Trophoblast cell (in vitro differentiated cells and primary cell): ENCODE measurements around the gene FAS.
"Not testable (repeated sequence)": the region's sequence is repeated elsewhere in the genome, so short reads cannot be mapped to it uniquely, and the experiment has no call there.

Source experiments
- DNase-seq, 2 donors: peaks; one replicate each; pipeline ENCODE4 v3.0.0-alpha.2; 2016
- H2AFZ ChIP-seq: 2 replicates; pipeline ENCODE4 v1.6.1; 2013; ENCODE audit warnings: low read length, moderate library complexity, mild to moderate bottlenecking; ENCODE audit not compliant: insufficient read depth, poor library complexity
- H2AK5ac ChIP-seq: 2 replicates; pipeline ENCODE4 v1.6.1; 2013; ENCODE audit warnings: mild to moderate bottlenecking, low read length
- H2BK120ac ChIP-seq: 2 replicates; pipeline ENCODE4 v1.6.1; 2013; ENCODE audit warnings: low read length, mild to moderate bottlenecking, moderate library complexity; ENCODE audit not compliant: insufficient read depth, poor library complexity
- H2BK12ac ChIP-seq: 2 replicates; pipeline ENCODE4 v1.6.1; 2013; ENCODE audit warnings: mild to moderate bottlenecking, low read length, moderate library complexity
- H2BK5ac ChIP-seq: 2 replicates; pipeline ENCODE4 v1.6.1; 2013; ENCODE audit warnings: low read length, low read depth, moderate library complexity, mild to moderate bottlenecking; ENCODE audit not compliant: poor library complexity
- H3K14ac ChIP-seq: 2 replicates; pipeline ENCODE4 v1.6.1; 2013; ENCODE audit warnings: mild to moderate bottlenecking, low read length
- H3K18ac ChIP-seq: 2 replicates; pipeline ENCODE4 v1.6.1; 2013; ENCODE audit warnings: mild to moderate bottlenecking, low read length
- H3K23ac ChIP-seq: 2 replicates; pipeline ENCODE4 v1.6.1; 2013; ENCODE audit warnings: low read length
- H3K27ac ChIP-seq: 2 replicates; pipeline ENCODE4 v1.5.1; 2013; ENCODE audit warnings: low read depth, mild to moderate bottlenecking, inconsistent platforms, low read length, moderate library complexity
- H3K27me3 ChIP-seq: 2 replicates; pipeline ENCODE4 v1.6.1; 2013; ENCODE audit warnings: inconsistent platforms, mild to moderate bottlenecking, low read length, moderate library complexity; ENCODE audit not compliant: insufficient read depth
- H3K36me3 ChIP-seq, 2 experiments: 1 replicate in 1 of 2; 2 replicates in 1 of 2; pipeline ENCODE4 v1.6.1; 2013; ENCODE audit warnings: low read length in 2 of 2, mild to moderate bottlenecking in 2 of 2, moderate library complexity in 1 of 2; ENCODE audit not compliant: insufficient read depth in 2 of 2, control insufficient read depth in 1 of 2
- H3K4ac ChIP-seq: 2 replicates; pipeline ENCODE4 v1.6.1; 2013; ENCODE audit warnings: low read depth, mild to moderate bottlenecking, low read length, moderate library complexity
- H3K4me1 ChIP-seq, 2 experiments: 1 replicate in 1 of 2; 2 replicates in 1 of 2; pipeline ENCODE4 v1.6.1; 2013; ENCODE audit warnings: low read length in 2 of 2, mild to moderate bottlenecking in 2 of 2, moderate library complexity in 1 of 2; ENCODE audit not compliant: insufficient read depth in 2 of 2, control insufficient read depth in 1 of 2
- H3K4me2 ChIP-seq: 2 replicates; pipeline ENCODE4 v1.6.1; 2013; ENCODE audit warnings: inconsistent platforms, mild to moderate bottlenecking, low read length, moderate library complexity
- H3K4me3 ChIP-seq: 2 replicates; pipeline ENCODE4 v1.5.1; 2013; ENCODE audit warnings: mild to moderate bottlenecking, low read depth, low read length, inconsistent platforms
- H3K79me1 ChIP-seq: one replicate; pipeline ENCODE4 v1.6.1; 2013; ENCODE audit warnings: low read length
- H3K79me2 ChIP-seq: 2 replicates; pipeline ENCODE4 v1.6.1; 2013; ENCODE audit warnings: low read length, mild to moderate bottlenecking; ENCODE audit not compliant: control insufficient read depth, insufficient read depth, poor library complexity
- H3K9ac ChIP-seq: 2 replicates; pipeline ENCODE4 v1.6.1; 2013; ENCODE audit warnings: mild to moderate bottlenecking, low read length
- H3K9me3 ChIP-seq: 2 replicates; pipeline ENCODE4 v1.6.1; 2013; ENCODE audit warnings: low read depth, mild to moderate bottlenecking, control low read depth, inconsistent platforms, low read length; ENCODE audit not compliant: insufficient read depth
- H4K12ac ChIP-seq: 2 replicates; pipeline ENCODE4 v1.6.1; 2013; ENCODE audit warnings: low read depth, mild to moderate bottlenecking, low read length, moderate library complexity
- H4K8ac ChIP-seq: 2 replicates; pipeline ENCODE4 v1.6.1; 2013; ENCODE audit warnings: low read depth, mild to moderate bottlenecking, low read length, moderate library complexity
- H4K91ac ChIP-seq: one replicate; pipeline ENCODE4 v1.6.1; 2013; ENCODE audit warnings: low read depth, mild to moderate bottlenecking, low read length, moderate library complexity
- WGBS: extraction: QIAGEN DNeasy Blood & Tissue Kit; methylation state at CpG from one replicate; pipeline ENCODE4 v1.1.7; 2013; ENCODE audit warnings: missing lambda C conversion rate; ENCODE audit not compliant: insufficient read length, insufficient coverage; ENCODE audit errors: extremely low coverage; 5-methylcytosine and 5-hydroxymethylcytosine counted together

Gene FAS

DNA sequence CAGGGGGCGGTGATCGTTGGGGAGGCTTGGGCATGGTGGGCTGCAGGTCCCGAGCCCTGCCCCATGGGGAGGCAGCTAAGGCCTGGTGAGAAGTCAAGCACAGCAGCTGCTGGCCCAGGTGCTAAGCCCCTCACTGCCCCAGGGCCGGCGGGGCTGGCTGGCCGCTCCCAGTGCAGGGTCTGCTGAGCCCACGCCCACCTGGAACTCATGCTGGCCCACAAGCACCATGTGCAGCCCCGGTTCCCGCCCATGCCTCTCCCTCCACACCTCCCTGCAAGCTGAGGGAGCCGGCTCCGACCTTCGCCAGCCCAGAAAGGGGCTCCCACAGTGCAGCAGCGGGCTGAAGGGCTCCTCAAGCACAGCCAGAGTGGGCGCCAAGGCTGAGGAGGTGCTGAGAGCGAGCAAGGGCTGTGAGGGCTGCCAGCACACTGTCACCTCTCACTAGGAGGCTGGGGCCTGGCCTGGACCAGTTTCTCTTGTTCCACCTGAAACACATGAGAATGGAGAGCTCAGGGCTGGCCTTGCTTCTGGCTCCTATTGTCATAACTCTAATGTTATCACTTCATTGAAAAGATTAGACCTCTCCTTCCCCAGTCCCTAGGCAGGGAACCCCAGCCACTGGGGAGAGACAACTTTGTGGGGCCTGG is 28.2 kb downstream of the FAS start:
- H2BK12ac ChIP-seq, H4K91ac ChIP-seq, H3K4me1 ChIP-seq, H3K4ac ChIP-seq, H3K4me3 ChIP-seq, H3K36me3 ChIP-seq, H3K14ac ChIP-seq, H3K23ac ChIP-seq, DNase-seq, H3K79me2 ChIP-seq, H3K27ac ChIP-seq, H3K9ac ChIP-seq, H2BK120ac ChIP-seq, H3K4me2 ChIP-seq, H4K12ac ChIP-seq, H4K8ac ChIP-seq, H3K9me3 ChIP-seq, H2AK5ac ChIP-seq, H3K27me3 ChIP-seq, H2BK5ac ChIP-seq, H2AFZ ChIP-seq, H3K79me1 ChIP-seq, H3K18ac ChIP-seq: not testable (repeated sequence)
- WGBS, result no CpG with 5 or more reads among the region's 15 CpGs

- H2AK5ac ChIP-seq, result no peak overlapping the region
- WGBS, result no CpG with 5 or more reads among the region's 2 CpGs
- no peak overlapping the region for H3K4me3 ChIP-seq
Observed at GRCh38 chr10:89019569-89020327, 29.1 kb downstream of the FAS start.

GRCh38 chr10:89021526-89021925 is 30.9 kb downstream of the FAS start:
- not testable (repeated sequence) for H3K9me3 ChIP-seq, H2AK5ac ChIP-seq, H4K91ac ChIP-seq, H3K23ac ChIP-seq, H2AFZ ChIP-seq, H2BK12ac ChIP-seq, H3K9ac ChIP-seq, H3K18ac ChIP-seq, H4K8ac ChIP-seq, H3K4me1 ChIP-seq, H3K79me2 ChIP-seq, H4K12ac ChIP-seq, H3K27ac ChIP-seq, H3K79me1 ChIP-seq, H3K36me3 ChIP-seq, H2BK120ac ChIP-seq, H3K4me2 ChIP-seq, H3K4ac ChIP-seq, H3K14ac ChIP-seq, H2BK5ac ChIP-seq, DNase-seq, H3K27me3 ChIP-seq, H3K4me3 ChIP-seq
- WGBS, result no CpG with 5 or more reads among the region's 6 CpGs

More at GRCh38 chr10:89019569-89020327, 29.1 kb downstream of the FAS start:
- Histone ChIP-seq H4K12ac (no peak overlapping the region), H3K18ac (no peak overlapping the region), H3K9me3 (peaks cover 2% of the 10 kb centered on the region), H3K14ac (no peak overlapping the region), H4K91ac (no peak overlapping the region), H4K8ac (no peak overlapping the region), H3K79me1 (no peaks in the 10 kb centered on the region), H3K36me3 (no peaks in the 10 kb centered on the region), H2BK12ac (no peak overlapping the region), H2BK120ac (no peak overlapping the region), H3K4me2 (no peak overlapping the region), H3K4ac (no peak overlapping the region), H2AFZ (no peak overlapping the region), H3K79me2 (no peaks in the 10 kb centered on the region), H3K27ac (no peak overlapping the region), H3K4me1 (no peaks in the 10 kb centered on the region), H3K23ac (peak overlapping the region; percentile 56), H3K9ac (no peak overlapping the region), H3K27me3 (no peaks in the 10 kb centered on the region), H2BK5ac (no peak overlapping the region)
- DNase-seq, result no peak

DNA sequence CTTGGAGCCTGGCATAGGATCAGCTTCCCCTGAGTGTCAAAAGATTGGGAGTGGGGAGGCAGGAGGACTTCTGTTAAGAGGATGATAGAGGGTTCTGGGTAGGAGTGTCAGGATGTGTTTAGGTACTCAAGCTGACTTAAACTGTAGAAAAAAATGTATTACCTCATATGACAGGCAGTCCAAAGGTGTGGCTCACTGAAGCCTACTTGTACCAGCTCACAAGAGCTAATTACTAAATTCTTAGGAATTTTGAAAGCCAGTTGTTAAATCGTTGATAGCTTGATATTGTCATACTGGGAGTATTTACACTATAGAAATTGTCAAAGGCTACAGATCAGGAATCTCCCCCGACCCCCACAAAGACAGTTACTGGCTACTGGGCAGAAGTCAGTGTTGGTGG is 32.1 kb downstream of the FAS start:
- Histone ChIP-seq H3K18ac (no peak overlapping the region), H3K79me1 (no peaks in the 10 kb centered on the region), H3K4me1 (no peaks in the 10 kb centered on the region), H3K4me2 (no peak overlapping the region), H3K27ac (no peak overlapping the region), H2AFZ (no peak overlapping the region), H3K4me3 (no peak overlapping the region), H3K79me2 (no peaks in the 10 kb centered on the region), H2BK12ac (no peak overlapping the region), H3K9me3 (peaks cover 2% of the 10 kb centered on the region), H3K4ac (no peak overlapping the region), H4K91ac (no peak overlapping the region), H2BK5ac (no peak overlapping the region), H3K36me3 (no peaks in the 10 kb centered on the region), H3K14ac (no peak overlapping the region), H2BK120ac (no peak overlapping the region), H4K8ac (no peak overlapping the region), H3K9ac (no peak overlapping the region), H2AK5ac (no peak overlapping the region), H3K27me3 (no peaks in the 10 kb centered on the region), H3K23ac (no peak overlapping the region), H4K12ac (no peak overlapping the region)
- WGBS, result no CpG with 5 or more reads among the region's 2 CpGs
- DNase-seq, result peak; percentile 18 to 63
